Keratinocyte (primary cell): Measurements from ENCODE around the gene HSPG2. TPM values are rescaled to one million over a fixed set of nuclear protein-coding genes. Genes with fewer than 3 reads are reported as not detected.

Experiments used
- DNase-seq: peaks from one replicate; pipeline ENCODE4 v3.0.0-alpha.2; 2011; ENCODE audit warnings: low read depth, missing footprints, low spot score
- FAIRE-seq: peaks from 2 replicates; lab custom pipeline; 2011; peaks lifted over from hg19 to GRCh38; lab: Jason Lieb, UNC
- H2AFZ ChIP-seq: 2 replicates; pipeline ENCODE4 v1.6.0; 2012; ENCODE audit warnings: low read length, control low read depth, inconsistent platforms; ENCODE audit not compliant: control insufficient read depth
- H3K27ac ChIP-seq: 2 replicates; pipeline ENCODE4 v1.5.1; 2011; ENCODE audit warnings: low read length; ENCODE audit not compliant: control insufficient read depth, insufficient read depth
- H3K27me3 ChIP-seq: 3 replicates; pipeline ENCODE4 v1.6.0; 2011; ENCODE audit warnings: low read length; ENCODE audit not compliant: control insufficient read depth, insufficient read depth; ENCODE audit errors: extremely low read depth
- H3K36me3 ChIP-seq, 2 experiments: 2 replicates in 1 of 2; 3 replicates in 1 of 2; pipeline ENCODE4 v1.5.1; 2011; ENCODE audit warnings: low read length in 2 of 2, mild to moderate bottlenecking in 1 of 2; ENCODE audit not compliant: control insufficient read depth in 2 of 2, insufficient read depth in 2 of 2; ENCODE audit errors: extremely low read depth in 1 of 2
- H3K4me1 ChIP-seq: 3 replicates; pipeline ENCODE4 v1.5.1; 2011; ENCODE audit warnings: low read length; ENCODE audit not compliant: control insufficient read depth, insufficient read depth; ENCODE audit errors: extremely low read depth
- H3K4me2 ChIP-seq: 3 replicates; pipeline ENCODE4 v1.6.0; 2011; ENCODE audit warnings: low read depth, low read length; ENCODE audit not compliant: control insufficient read depth, insufficient read depth; ENCODE audit errors: extremely low read depth
- H3K4me3 ChIP-seq, 3 experiments: fragments of 200-600 bp in 1 of 3; sonication (generic) in 1 of 3; 2 replicates in 2 of 3; 3 replicates in 1 of 3; pipeline ENCODE4 v1.5.1; 2011 to 2016; ENCODE audit warnings: low read length in 3 of 3, mild to moderate bottlenecking in 3 of 3, control low read depth in 2 of 3, inconsistent platforms in 1 of 3, low read depth in 1 of 3, mixed read lengths in 1 of 3, mixed run types in 1 of 3, moderate library complexity in 1 of 3; ENCODE audit not compliant: control insufficient read depth in 2 of 3, insufficient read depth in 2 of 3; ENCODE audit errors: extremely low read depth in 1 of 3
- H3K79me2 ChIP-seq: 2 replicates; pipeline ENCODE4 v1.6.0; 2012; ENCODE audit warnings: low read length; ENCODE audit not compliant: control insufficient read depth, insufficient read depth
- H3K9ac ChIP-seq: 3 replicates; pipeline ENCODE4 v1.6.0; 2011; ENCODE audit warnings: low read length; ENCODE audit not compliant: control insufficient read depth, insufficient read depth; ENCODE audit errors: extremely low read depth
- H3K9me1 ChIP-seq: 3 replicates; pipeline ENCODE4 v1.6.0; 2011; ENCODE audit warnings: low read length; ENCODE audit not compliant: control insufficient read depth, insufficient read depth; ENCODE audit errors: extremely low read depth
- H3K9me3 ChIP-seq: 2 replicates; pipeline ENCODE4 v1.5.1; 2012; ENCODE audit warnings: low read depth, low read length; ENCODE audit not compliant: control insufficient read depth
- H4K20me1 ChIP-seq: 3 replicates; pipeline ENCODE4 v1.6.0; 2011; ENCODE audit warnings: low read length; ENCODE audit not compliant: control insufficient read depth, insufficient read depth; ENCODE audit errors: extremely low read depth
- CTCF ChIP-seq, 3 experiments: IDR thresholded peaks in 1 of 3; conservative IDR thresholded peaks in 1 of 3; optimal IDR thresholded peaks in 1 of 3; 2 replicates in 2 of 3; 3 replicates in 1 of 3; pipeline versions ENCODE3 to v1.5.1; 2011; ENCODE audit warnings: low read length in 3 of 3, mild to moderate bottlenecking in 3 of 3, moderate library complexity in 2 of 3, control low read depth in 1 of 3, inconsistent platforms in 1 of 3; ENCODE audit not compliant: insufficient read depth in 2 of 3; ENCODE audit errors: extremely low read depth in 1 of 3
- EZH2 ChIP-seq: IDR thresholded peaks from one replicate; pipeline ENCODE4 v1.6.1; 2012; ENCODE audit warnings: inconsistent platforms, mild to moderate bottlenecking, low read length, moderate library complexity
- dilution Hi-C: fragments of 300-500 bp; cut with MboI; formaldehyde crosslinking; loops from one replicate; pipeline ENCODE4 v1.7.0; 2020; ENCODE audit warnings: low sequenced_read_pairs; ENCODE audit not compliant: extremely low pct_ligation_motif_present
- polyA plus RNA-seq, 5 experiments: library from polyadenylated mRNA; depleted of rRNA in 3 of 5; stranded (reverse) in 3 of 5; stranded (forward) in 1 of 5; unstranded in 1 of 5; fragments of >200 nt; gene quantifications; 1 replicate in 1 of 5; 2 replicates in 3 of 5; 3 replicates in 1 of 5; pipeline versions ENCODE4 v1.2.1 to v1.2.3, GENCODE V29; 2011 to 2012; ENCODE audit warnings: missing spikeins in 2 of 5, low read depth in 1 of 5, low replicate concordance in 1 of 5

Gene HSPG2
- polyA plus RNA-seq, 1 donor (not counting 4 experiments of a cell fraction or from before 2014, with no cell fraction given), result 9.0 TPM

- FAIRE-seq, result no peak
- H3K9ac ChIP-seq, result no peak overlapping the region
- H3K79me2 ChIP-seq, result no peaks in the 10 kb centered on the region
- no peaks in the 10 kb centered on the region for H3K4me1 ChIP-seq
- H3K4me2 ChIP-seq, result no peak overlapping the region
- no peak for TF ChIP-seq CTCF (optimal IDR thresholded peaks at IDR 0.05 in 1 of 3, IDR thresholded peaks at IDR 0.05 in 1 of 3, conservative IDR thresholded peaks at IDR 0.05 in 1 of 3; ENCODE audit: extremely low read depth in 1 of 3, insufficient read depth in 2 of 3, low read length in 3 of 3)
- TF ChIP-seq EZH2, result no peak
- H3K27ac ChIP-seq, result no peak overlapping the region
- DNase-seq, result no peak
- H3K27me3 ChIP-seq, result no peaks in the 10 kb centered on the region
- H2AFZ ChIP-seq, result no peak overlapping the region
- no peaks in the 10 kb centered on the region for H3K9me1 ChIP-seq
- dilution Hi-C loops, result no loop called here
- H3K9me3 ChIP-seq, result no peaks in the 10 kb centered on the region
- no peaks in the 10 kb centered on the region for H4K20me1 ChIP-seq
- H3K36me3 ChIP-seq, result peaks cover 9 to 25% of the 10 kb centered on the region in 2 experiments
- H3K4me3 ChIP-seq, result no peak overlapping the region
Observed at GRCh38 chr1:21820597-21821232, 116.4 kb downstream of the HSPG2 start.

- no peak for FAIRE-seq
- Histone ChIP-seq H3K4me2 (no peak overlapping the region), H3K9me1 (no peaks in the 10 kb centered on the region), H2AFZ (no peak overlapping the region), H3K36me3 (peaks cover 2 to 10% of the 10 kb centered on the region in 2 experiments), H4K20me1 (no peaks in the 10 kb centered on the region), H3K9ac (no peak overlapping the region), H3K9me3 (no peaks in the 10 kb centered on the region), H3K27me3 (peaks cover 5% of the 10 kb centered on the region), H3K79me2 (no peaks in the 10 kb centered on the region), H3K27ac (no peak overlapping the region), H3K4me3 (no peak overlapping the region), H3K4me1 (no peaks in the 10 kb centered on the region)
- no peak for DNase-seq
- dilution Hi-C loops, result no loop called here
- no peak for TF ChIP-seq CTCF (optimal IDR thresholded peaks at IDR 0.05 in 1 of 3, IDR thresholded peaks at IDR 0.05 in 1 of 3, conservative IDR thresholded peaks at IDR 0.05 in 1 of 3; ENCODE audit: extremely low read depth in 1 of 3, insufficient read depth in 2 of 3, low read length in 3 of 3)
Observed at GRCh38 chr1:21818656-21819055, 118.5 kb downstream of the HSPG2 start.
